ENCODE results near the gene PDHX.
A peak's percentile ranks its signal among the peaks of the same experiment; 100 is the strongest.
"Not testable (repeated sequence)": the region's sequence is repeated elsewhere in the genome, so short reads cannot be mapped to it uniquely, and the experiment has no call there.

PDHX gene

GRCh38 chr11:35014346-35014745 lies 97.9 kb downstream of the PDHX start:
- no peak for DNase-seq (ENCODE audit: extremely low read depth in 1 of 2, low read depth in 1 of 2)

- DNase-seq (ENCODE audit: extremely low read depth in 1 of 2, low read depth in 1 of 2): no peak
These were observed 99.4 kb downstream of the PDHX start for GRCh38 chr11:35015621-35016387.

GRCh38 chr11:35016916-35017315 lies 100.5 kb downstream of the PDHX start:
- no peak for DNase-seq (ENCODE audit: extremely low read depth in 1 of 2, low read depth in 1 of 2)

GRCh38 chr11:35017528-35018342 lies 101.3 kb downstream of the PDHX start:
- DNase-seq (ENCODE audit: extremely low read depth in 1 of 2, low read depth in 1 of 2): no peak

- DNase-seq (ENCODE audit: extremely low read depth in 1 of 2, low read depth in 1 of 2): no peak
These were observed 105.2 kb downstream of the PDHX start for GRCh38 chr11:35021589-35021988.

- not testable (repeated sequence) for DNase-seq (ENCODE audit: extremely low read depth in 1 of 2, low read depth in 1 of 2)
These were observed 107.5 kb downstream of the PDHX start for GRCh38 chr11:35023940-35024339.

GRCh38 chr11:35028007-35028406 lies 111.6 kb downstream of the PDHX start:
- DNase-seq (ENCODE audit: extremely low read depth in 1 of 2, low read depth in 1 of 2): not testable (repeated sequence)

- DNase-seq (ENCODE audit: extremely low read depth in 1 of 2, low read depth in 1 of 2): peak in 1 of 2 donors; percentile 23
These were observed 113.7 kb downstream of the PDHX start for GRCh38 chr11:35029979-35030682.

- DNase-seq (ENCODE audit: extremely low read depth in 1 of 2, low read depth in 1 of 2): peak in 1 of 2 donors; percentile 16
These were observed 114.3 kb downstream of the PDHX start for GRCh38 chr11:35030716-35031213.

GRCh38 chr11:35031346-35031745 lies 114.9 kb downstream of the PDHX start:
- DNase-seq (ENCODE audit: extremely low read depth in 1 of 2, low read depth in 1 of 2): no peak

GRCh38 chr11:35031867-35032266 lies 115.4 kb downstream of the PDHX start:
- DNase-seq (ENCODE audit: extremely low read depth in 1 of 2, low read depth in 1 of 2): no peak

- DNase-seq (ENCODE audit: extremely low read depth in 1 of 2, low read depth in 1 of 2): no peak
These were observed 116.6 kb downstream of the PDHX start for GRCh38 chr11:35033011-35033410.

GRCh38 chr11:35034401-35034800 lies 118.0 kb downstream of the PDHX start:
- DNase-seq (ENCODE audit: extremely low read depth in 1 of 2, low read depth in 1 of 2): no peak

GRCh38 chr11:35035894-35036408 lies 119.5 kb downstream of the PDHX start:
- no peak for DNase-seq (ENCODE audit: extremely low read depth in 1 of 2, low read depth in 1 of 2)

- no peak for DNase-seq (ENCODE audit: extremely low read depth in 1 of 2, low read depth in 1 of 2)
These were observed 120.2 kb downstream of the PDHX start for GRCh38 chr11:35036639-35037038.

- no peak for DNase-seq (ENCODE audit: extremely low read depth in 1 of 2, low read depth in 1 of 2)
These were observed 122.0 kb downstream of the PDHX start for GRCh38 chr11:35038211-35038928.

GRCh38 chr11:35039076-35039475 lies 122.7 kb downstream of the PDHX start:
- no peak for DNase-seq (ENCODE audit: extremely low read depth in 1 of 2, low read depth in 1 of 2)

- DNase-seq (ENCODE audit: extremely low read depth in 1 of 2, low read depth in 1 of 2): peak in 1 of 2 donors; percentile 39
These were observed 124.0 kb downstream of the PDHX start for GRCh38 chr11:35040221-35040942.

- no peak for DNase-seq (ENCODE audit: extremely low read depth in 1 of 2, low read depth in 1 of 2)
These were observed 124.7 kb downstream of the PDHX start for GRCh38 chr11:35041070-35041554.

- DNase-seq (ENCODE audit: extremely low read depth in 1 of 2, low read depth in 1 of 2): no peak
These were observed 125.8 kb downstream of the PDHX start for GRCh38 chr11:35042224-35042623.

Measured in stimulated activated CD8-positive, alpha-beta memory T cell treated with anti-CD3 and anti-CD28 coated beads, Interleukin-7, amount 100 ng/mL, for 48 hours (primary cell).